ENCODE results near the gene DNASE2. TPM values are rescaled to one million over a fixed set of nuclear protein-coding genes. Genes with fewer than 3 reads are reported as not detected.

The DNASE2 gene
- total RNA-seq, 1 experiment from 2014 or later: 38.4 TPM

DNA sequence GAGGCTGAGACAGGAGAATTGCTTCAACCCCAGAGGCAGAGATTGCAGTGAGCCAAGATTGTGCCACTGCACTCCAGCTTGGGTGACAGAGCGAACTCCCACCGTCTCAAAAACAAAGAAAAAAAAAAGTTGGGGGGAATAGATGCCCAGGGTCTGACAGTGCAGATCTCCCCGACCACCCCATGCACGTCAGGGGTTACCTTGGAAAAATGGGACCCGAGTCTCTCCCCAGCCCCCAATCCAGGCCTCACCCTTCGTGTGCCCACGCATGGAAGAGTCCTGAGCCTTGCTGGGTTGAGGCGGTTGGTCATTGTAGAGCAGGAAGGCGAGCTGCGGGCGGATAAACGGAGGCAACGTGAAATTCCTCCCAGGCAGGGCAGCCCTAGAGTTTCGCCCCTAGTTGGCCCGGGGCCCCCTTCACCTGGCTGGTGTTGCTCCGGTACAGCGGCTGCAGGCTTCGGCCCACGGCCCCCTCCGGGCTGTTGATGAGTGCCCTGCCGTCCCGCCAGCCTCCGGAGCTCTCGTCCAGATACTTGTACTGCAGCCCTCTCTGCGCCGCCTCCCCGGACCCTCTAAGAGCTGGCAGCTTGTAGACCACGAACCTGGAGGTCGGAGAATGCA lies 588 bp downstream of the DNASE2 start:
- CTCF ChIA-PET: interaction anchor here (0.5 to 1.2 kb wide), 2 partner anchors 17 to 127 kb away, joined by 3 to 11 read pairs; no protein-coding TSS in a partner anchor
- intact Hi-C loops (cut with micrococcal nuclease; ENCODE audit: unreplicated experiment): no loop called here
- H3K27me3 Mint-ChIP-seq (ENCODE audit: unreplicated experiment): peaks cover 2% of the 10 kb centered on the region
- H3K9me3 Mint-ChIP-seq (ENCODE audit: low read depth, unreplicated experiment): peaks cover 3% of the 10 kb centered on the region
- TF ChIP-seq, protein P1, sequence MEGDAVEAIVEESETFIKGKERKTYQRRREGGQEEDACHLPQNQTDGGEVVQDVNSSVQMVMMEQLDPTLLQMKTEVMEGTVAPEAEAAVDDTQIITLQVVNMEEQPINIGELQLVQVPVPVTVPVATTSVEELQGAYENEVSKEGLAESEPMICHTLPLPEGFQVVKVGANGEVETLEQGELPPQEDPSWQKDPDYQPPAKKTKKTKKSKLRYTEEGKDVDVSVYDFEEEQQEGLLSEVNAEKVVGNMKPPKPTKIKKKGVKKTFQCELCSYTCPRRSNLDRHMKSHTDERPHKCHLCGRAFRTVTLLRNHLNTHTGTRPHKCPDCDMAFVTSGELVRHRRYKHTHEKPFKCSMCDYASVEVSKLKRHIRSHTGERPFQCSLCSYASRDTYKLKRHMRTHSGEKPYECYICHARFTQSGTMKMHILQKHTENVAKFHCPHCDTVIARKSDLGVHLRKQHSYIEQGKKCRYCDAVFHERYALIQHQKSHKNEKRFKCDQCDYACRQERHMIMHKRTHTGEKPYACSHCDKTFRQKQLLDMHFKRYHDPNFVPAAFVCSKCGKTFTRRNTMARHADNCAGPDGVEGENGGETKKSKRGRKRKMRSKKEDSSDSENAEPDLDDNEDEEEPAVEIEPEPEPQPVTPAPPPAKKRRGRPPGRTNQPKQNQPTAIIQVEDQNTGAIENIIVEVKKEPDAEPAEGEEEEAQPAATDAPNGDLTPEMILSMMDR (IDR thresholded peaks at IDR 0.05; ENCODE audit: unreplicated experiment): no peak
- H3K27ac Mint-ChIP-seq (ENCODE audit: unreplicated experiment): no peak overlapping the region
- H3K4me3 Mint-ChIP-seq (ENCODE audit: low read depth, unreplicated experiment): peak overlapping the region; percentile 73
- peaks cover 7% of the 10 kb centered on the region for H3K4me1 Mint-ChIP-seq (ENCODE audit: low read depth, unreplicated experiment)
- peaks cover 42% of the 10 kb centered on the region for H3K36me3 Mint-ChIP-seq (ENCODE audit: insufficient read depth, unreplicated experiment)
- DNase-seq: no peak
- BruUV-seq (replicated peaks): TSS peak; percentile 54

DNA sequence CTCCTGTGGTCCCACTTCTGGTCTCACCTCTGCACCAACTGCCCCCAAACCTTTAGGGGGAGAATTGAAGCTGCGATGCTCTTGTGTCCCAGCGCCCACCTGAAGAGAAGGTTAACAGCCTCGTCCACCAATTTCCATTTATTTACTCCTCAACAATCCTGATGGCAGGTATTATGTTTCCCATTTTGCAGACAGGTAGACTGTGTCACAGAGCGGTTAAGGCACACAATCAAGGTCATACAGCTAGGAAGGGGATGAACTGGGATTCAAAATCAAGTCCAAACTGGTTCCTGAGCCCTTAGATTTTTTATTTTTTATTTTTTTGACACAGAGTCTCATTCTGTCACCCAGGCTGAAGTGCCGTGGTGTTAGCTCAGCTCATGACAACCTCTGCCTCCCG lies 6.2 kb downstream of the DNASE2 start:
- BruUV-seq (replicated peaks): no TSS peak
- H3K27ac Mint-ChIP-seq (ENCODE audit: unreplicated experiment): no peak overlapping the region

GRCh38 chr19:12873891-12874745 lies 7.1 kb downstream of the DNASE2 start:
- TF ChIP-seq, protein P1 (IDR thresholded peaks at IDR 0.05; ENCODE audit: unreplicated experiment): no peak
- Mint-ChIP-seq H3K4me3 (ENCODE audit: low read depth, unreplicated experiment) (peak overlapping the region; percentile 85), H3K36me3 (ENCODE audit: insufficient read depth, unreplicated experiment) (peaks cover 40% of the 10 kb centered on the region), H3K27ac (ENCODE audit: unreplicated experiment) (peak overlapping the region; percentile 67), H3K27me3 (ENCODE audit: unreplicated experiment) (no peaks in the 10 kb centered on the region), H3K9me3 (ENCODE audit: low read depth, unreplicated experiment) (no peaks in the 10 kb centered on the region), H3K4me1 (ENCODE audit: low read depth, unreplicated experiment) (peaks cover 12% of the 10 kb centered on the region)
- intact Hi-C loops (cut with micrococcal nuclease; ENCODE audit: unreplicated experiment): no loop called here
- CTCF ChIA-PET: interaction anchor here (1.0 to 1.7 kb wide), 2 partner anchors 11 to 97 kb away, joined by 3 to 9 read pairs; no protein-coding TSS in a partner anchor
- DNase-seq: no peak
- BruUV-seq (replicated peaks): no TSS peak

More for the DNA sequence above, 6.2 kb downstream of the DNASE2 start:
- H3K4me1 Mint-ChIP-seq (ENCODE audit: low read depth, unreplicated experiment): peaks cover 12% of the 10 kb centered on the region
- TF ChIP-seq, protein P1 (IDR thresholded peaks at IDR 0.05; ENCODE audit: unreplicated experiment): no peak
- CTCF ChIA-PET: no interaction called here
- intact Hi-C loops (cut with micrococcal nuclease; ENCODE audit: unreplicated experiment): no loop called here
- H3K9me3 Mint-ChIP-seq (ENCODE audit: low read depth, unreplicated experiment): no peaks in the 10 kb centered on the region
- peaks cover 39% of the 10 kb centered on the region for H3K36me3 Mint-ChIP-seq (ENCODE audit: insufficient read depth, unreplicated experiment)
- DNase-seq: no peak
- H3K27me3 Mint-ChIP-seq (ENCODE audit: unreplicated experiment): no peaks in the 10 kb centered on the region
- H3K4me3 Mint-ChIP-seq (ENCODE audit: low read depth, unreplicated experiment): no peak overlapping the region

GRCh38 chr19:12872941-12873890 lies 8.0 kb downstream of the DNASE2 start:
- Mint-ChIP-seq H3K27me3 (ENCODE audit: unreplicated experiment) (no peaks in the 10 kb centered on the region), H3K36me3 (ENCODE audit: insufficient read depth, unreplicated experiment) (peaks cover 35% of the 10 kb centered on the region), H3K9me3 (ENCODE audit: low read depth, unreplicated experiment) (no peaks in the 10 kb centered on the region), H3K27ac (ENCODE audit: unreplicated experiment) (peak overlapping the region; percentile 67), H3K4me1 (ENCODE audit: low read depth, unreplicated experiment) (peaks cover 12% of the 10 kb centered on the region), H3K4me3 (ENCODE audit: low read depth, unreplicated experiment) (peak overlapping the region; percentile 85)
- BruUV-seq (replicated peaks): no TSS peak
- CTCF ChIA-PET: interaction anchor here (0.5 to 1.7 kb wide), 11 partner anchors 9 to 1218 kb away, joined by 3 to 9 read pairs (median 4); no protein-coding TSS in a partner anchor
- TF ChIP-seq, protein P1 (IDR thresholded peaks at IDR 0.05; ENCODE audit: unreplicated experiment): no peak
- intact Hi-C loops (cut with micrococcal nuclease; ENCODE audit: unreplicated experiment): no loop called here
- DNase-seq: peak; percentile 81
